ENCODE data around the gene TRMT5. TPM values are rescaled to one million over a fixed set of nuclear protein-coding genes. Genes with fewer than 3 reads are reported as not detected.

TRMT5 gene
- total and polyA plus RNA-seq, 2 of the 4 experiments (the other 2 are of a cell fraction) = 5.0 to 10.4 TPM

- Histone ChIP-seq H3K27ac (ENCODE audit: insufficient read depth, low read length) (no peak overlapping the region), H3K36me3 (ENCODE audit: control insufficient read depth, insufficient read depth, low read length) (no peaks in the 10 kb centered on the region), H2AK9ac (replicated peaks; ENCODE audit: low read depth, low read length, poor library complexity) (no peak overlapping the region), H3K4me3 (ENCODE audit: insufficient read depth, low read depth, low read length) (no peak overlapping the region), H3K14ac (replicated peaks; ENCODE audit: low read depth, low read length) (no peak overlapping the region), H3K79me1 (ENCODE audit: low read depth in 1 of 2, low read length in 2 of 2) (peaks cover 5 to 38% of the 10 kb centered on the region in 2 experiments), H3K4me2 (ENCODE audit: low read depth, low read length) (no peak overlapping the region), H3K4ac (ENCODE audit: low read depth, low read length) (no peak overlapping the region), H3K27me3 (ENCODE audit: control insufficient read depth, insufficient read depth, low read length) (no peaks in the 10 kb centered on the region), H2AK5ac (ENCODE audit: low read depth, low read length) (no peak overlapping the region), H3K18ac (ENCODE audit: low read depth, low read length) (no peak overlapping the region), H3K23ac (ENCODE audit: low read depth, low read length) (no peak overlapping the region), H2BK5ac (ENCODE audit: low read depth, low read length, poor library complexity, severe bottlenecking) (no peak overlapping the region), H4K91ac (ENCODE audit: insufficient read depth, low read depth, low read length) (no peak overlapping the region), H4K20me1 (ENCODE audit: insufficient read depth, low read length) (peaks cover 8% of the 10 kb centered on the region; the same call in 1 of the 2 replicates), H3K4me1 (ENCODE audit: control insufficient read depth, insufficient read depth, low read length) (0 out of 2 replicates have a peak, but pooled peaks cover 2% of the 10 kb centered on the region), H2BK15ac (ENCODE audit: low read depth, low read length) (no peak overlapping the region), H2BK20ac (ENCODE audit: low read depth, low read length) (no peak overlapping the region), H4K8ac (ENCODE audit: low read depth in 2 of 2, low read length in 2 of 2) (no peak overlapping the region), H3K56ac (ENCODE audit: extremely low read depth, insufficient read depth, low read length) (no peak overlapping the region), H3K9ac (ENCODE audit: low read depth, low read length) (no peak overlapping the region), H2BK120ac (ENCODE audit: low read depth, low read length) (no peak overlapping the region), H2AFZ (replicated peaks; ENCODE audit: low read length, poor library complexity) (peak overlapping the region; percentile 51), H3K9me3 (ENCODE audit: control insufficient read depth, insufficient read depth, low read length) (no peaks in the 10 kb centered on the region), H4K5ac (ENCODE audit: low read depth, low read length) (no peak overlapping the region), H3K9me1 (ENCODE audit: insufficient read depth, low read length) (no peaks in the 10 kb centered on the region; the same call in 1 of the 2 replicates)
- POLR2A ChIA-PET (ENCODE audit: unreplicated experiment) = no interaction called here
- dilution Hi-C loops (cut with HindIII; ENCODE audit: low sequenced_read_pairs, unreplicated experiment) (no loop called here), intact Hi-C loops (cut with micrococcal nuclease) (no loop called here), in situ Hi-C loops (cut with MboI; ENCODE audit: low sequenced_read_pairs) (no loop called here)
- TF ChIP-seq RFX5 (IDR thresholded peaks at IDR 0.05; ENCODE audit: low read depth, low read length) (no peak), MAFK (IDR thresholded peaks at IDR 0.05; ENCODE audit: low read depth, low read length) (no peak), CEBPB (IDR thresholded peaks at IDR 0.05; ENCODE audit: low read depth, low read length) (no peak)
- DNase-seq (peak; percentile 24), ATAC-seq (ENCODE audit: low read depth) (peak; percentile 27; the same call in 1 of the 2 replicates)
- BruUV-seq (replicated peaks) = no TSS peak
- CTCF ChIA-PET = no interaction called here
- no CpG with 5 or more reads among the region's 1 CpG for WGBS, 2 experiments (ENCODE audit: extremely low coverage in 2 of 2, insufficient read length in 1 of 2)
Measured at GRCh38 chr14:60931218-60931617, 49.7 kb downstream of the TRMT5 start.

All from IMR-90 (cell line).